Esophagus squamous epithelium (tissue), 4 donors: ENCODE results near the gene EMC6.

ENCODE experiments used
- POLR2A ChIP-seq, 4 donors: fragments of 450-650 bp; IDR thresholded peaks; one replicate each; pipeline ENCODE4 v1.6.1; 2017; ENCODE audit warnings: antibody characterized with exemption in 4 of 4, mild to moderate bottlenecking in 4 of 4, moderate library complexity in 3 of 4
- TF ChIP-seq, protein P1 (sequence below), 6 experiments: fragments of 450-650 bp in 4 of 6; fragments of 200-600 bp in 2 of 6; sonication (generic) in 2 of 6; IDR thresholded peaks; one replicate each; pipeline ENCODE4 v1.5.1; 2016 to 2019; ENCODE audit warnings: antibody characterized with exemption in 6 of 6, mild to moderate bottlenecking in 4 of 6, moderate library complexity in 4 of 6

DNA sequence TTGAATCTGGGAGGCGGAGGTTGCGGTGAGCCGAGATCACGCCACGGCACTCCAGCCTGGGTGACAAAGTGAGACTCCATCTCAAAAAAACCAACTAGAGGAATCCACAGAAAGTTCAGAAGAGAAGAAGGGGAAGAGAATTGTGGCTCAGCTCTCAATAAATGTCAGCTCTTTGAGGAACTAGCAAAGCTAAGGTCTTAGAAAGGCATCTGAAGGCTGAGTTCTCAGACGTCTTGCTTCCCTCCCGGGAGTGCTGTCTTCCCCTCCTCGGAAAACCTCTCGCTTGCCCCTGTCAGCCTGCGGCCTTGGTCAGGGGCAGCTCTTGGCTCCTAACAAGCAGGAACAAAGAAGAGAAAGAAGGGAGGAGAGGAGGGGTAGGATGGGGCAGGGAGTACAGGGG, 37.8 kb upstream of the EMC6 start:
- TF ChIP-seq, protein P1, sequence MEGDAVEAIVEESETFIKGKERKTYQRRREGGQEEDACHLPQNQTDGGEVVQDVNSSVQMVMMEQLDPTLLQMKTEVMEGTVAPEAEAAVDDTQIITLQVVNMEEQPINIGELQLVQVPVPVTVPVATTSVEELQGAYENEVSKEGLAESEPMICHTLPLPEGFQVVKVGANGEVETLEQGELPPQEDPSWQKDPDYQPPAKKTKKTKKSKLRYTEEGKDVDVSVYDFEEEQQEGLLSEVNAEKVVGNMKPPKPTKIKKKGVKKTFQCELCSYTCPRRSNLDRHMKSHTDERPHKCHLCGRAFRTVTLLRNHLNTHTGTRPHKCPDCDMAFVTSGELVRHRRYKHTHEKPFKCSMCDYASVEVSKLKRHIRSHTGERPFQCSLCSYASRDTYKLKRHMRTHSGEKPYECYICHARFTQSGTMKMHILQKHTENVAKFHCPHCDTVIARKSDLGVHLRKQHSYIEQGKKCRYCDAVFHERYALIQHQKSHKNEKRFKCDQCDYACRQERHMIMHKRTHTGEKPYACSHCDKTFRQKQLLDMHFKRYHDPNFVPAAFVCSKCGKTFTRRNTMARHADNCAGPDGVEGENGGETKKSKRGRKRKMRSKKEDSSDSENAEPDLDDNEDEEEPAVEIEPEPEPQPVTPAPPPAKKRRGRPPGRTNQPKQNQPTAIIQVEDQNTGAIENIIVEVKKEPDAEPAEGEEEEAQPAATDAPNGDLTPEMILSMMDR (IDR thresholded peaks at IDR 0.05) = no peak
- TF ChIP-seq POLR2A (IDR thresholded peaks at IDR 0.05) = no peak
